Measurements from ENCODE around the gene ZFP92.

GRCh38 chrX:153400146-153401132 lies 10.8 kb upstream of the ZFP92 start:
- TF ChIP-seq GATA2 (IDR thresholded peaks at IDR 0.05; ENCODE audit: insufficient read depth, insufficient read length, low read depth, low read length) (no peak), CTCF (IDR thresholded peaks at IDR 0.05; ENCODE audit: extremely low read depth in 1 of 2, insufficient read depth in 1 of 2, low read depth in 1 of 2, low read length in 2 of 2) (peak; percentile 79 to 84)

All from endothelial cell of umbilical vein (primary cell).